GM19463 (cell line): ENCODE results near the gene ITSN2.
"Not testable (repeated sequence)": the region's sequence is repeated elsewhere in the genome, so short reads cannot be mapped to it uniquely, and the experiment has no call there.

ENCODE experiments used
- ATAC-seq: cut with Tn5 transposase; IDR thresholded peaks from one replicate; pipeline ENCODE4 v1.9.1; 2021; ENCODE audit warnings: mild to moderate bottlenecking, moderate library complexity; ENCODE audit not compliant: unreplicated experiment

The ITSN2 gene

GRCh38 chr2:24360050-24360962 lies at the start of gene ITSN2:
Gene ITSN2, minus strand, starts transcription at chr2:24360536. Its CDS starts 32,454 bp downstream, at chr2:24328082.
- peak; percentile 82 for ATAC-seq

GRCh38 chr2:24409171-24409570 lies 48.8 kb upstream of the ITSN2 start:
- no peak for ATAC-seq

DNA sequence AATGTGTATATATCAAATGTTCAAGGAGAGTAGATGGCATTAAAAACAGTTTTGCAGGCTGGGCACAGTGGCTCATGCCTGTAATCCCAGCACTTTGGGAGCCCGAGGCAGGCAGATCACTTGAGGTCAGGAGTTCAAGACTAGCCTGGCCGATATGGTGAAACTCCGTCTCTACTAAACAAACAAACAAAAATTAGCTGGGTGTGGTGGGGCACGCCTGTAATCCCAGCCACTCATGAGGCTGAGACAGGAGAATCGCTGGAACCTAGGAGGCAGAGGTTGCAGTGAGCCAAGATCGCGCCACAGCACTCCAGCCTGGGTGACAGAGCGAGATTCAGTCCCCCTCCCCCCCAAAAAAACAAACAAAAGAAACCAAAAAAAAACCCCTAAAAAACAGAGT lies 48.4 kb upstream of the ITSN2 start:
- ATAC-seq = not testable (repeated sequence)

DNA sequence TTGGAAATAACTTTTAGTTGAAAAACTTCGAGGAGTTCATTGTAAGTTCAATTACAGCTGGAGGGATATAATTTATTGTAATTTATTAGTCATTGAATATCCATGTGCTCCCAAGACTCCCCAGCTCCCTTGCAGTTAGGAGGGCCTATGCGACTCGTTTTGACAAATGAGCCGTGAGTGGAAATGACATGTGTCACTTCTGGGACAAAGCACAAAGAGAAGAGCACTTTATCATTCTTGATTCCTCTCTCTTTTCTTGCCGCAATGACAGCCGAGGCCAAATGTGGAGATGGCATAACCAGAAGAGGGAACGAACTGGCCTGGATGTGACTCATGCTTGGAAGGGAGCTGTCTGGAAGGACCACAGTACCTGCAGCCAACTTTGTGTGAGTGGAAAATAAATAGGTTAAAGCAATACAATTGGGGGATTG lies 44.2 kb upstream of the ITSN2 start:
- ATAC-seq = no peak

GRCh38 chr2:24403832-24404212 lies 43.5 kb upstream of the ITSN2 start:
- no peak for ATAC-seq

DNA sequence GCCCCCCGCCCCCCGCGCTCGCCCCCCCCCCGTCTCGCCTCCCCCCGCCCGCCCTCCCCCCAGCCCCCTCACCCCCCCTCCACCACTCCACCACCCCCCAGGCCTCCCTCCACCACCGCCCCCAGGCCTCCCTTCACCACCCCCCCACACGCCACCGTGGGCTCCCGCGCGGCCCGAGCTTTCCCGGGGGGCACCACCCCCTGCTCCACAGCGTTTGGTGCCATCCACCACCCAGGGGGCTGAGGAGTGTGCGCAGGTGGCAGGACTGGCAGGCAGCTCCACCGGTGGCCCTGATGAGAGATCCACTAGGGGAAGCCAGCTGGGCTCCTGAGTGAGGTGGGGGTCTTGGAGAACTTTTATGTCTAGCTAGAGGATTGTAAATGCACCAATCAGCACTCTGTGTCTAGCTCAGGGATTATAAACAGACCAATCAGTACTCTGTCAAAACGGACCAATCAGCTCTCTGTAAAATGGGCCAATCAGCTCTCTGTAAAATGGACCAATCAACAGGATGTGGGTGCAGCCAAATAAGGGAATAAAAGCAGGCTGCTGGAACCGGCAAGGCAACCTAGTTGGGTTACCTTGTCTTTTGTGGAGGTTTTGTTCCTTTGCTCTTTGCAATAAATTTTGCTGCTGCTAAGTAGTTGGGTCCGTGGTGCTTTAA lies 43.0 kb upstream of the ITSN2 start:
- ATAC-seq = no peak

- ATAC-seq = no peak
Measured at GRCh38 chr2:24402242-24403097, 42.1 kb upstream of the ITSN2 start.

- ATAC-seq = no peak
Measured at GRCh38 chr2:24400207-24400907, 40.0 kb upstream of the ITSN2 start.

- no peak for ATAC-seq
Measured at GRCh38 chr2:24399434-24400206, 39.3 kb upstream of the ITSN2 start.

DNA sequence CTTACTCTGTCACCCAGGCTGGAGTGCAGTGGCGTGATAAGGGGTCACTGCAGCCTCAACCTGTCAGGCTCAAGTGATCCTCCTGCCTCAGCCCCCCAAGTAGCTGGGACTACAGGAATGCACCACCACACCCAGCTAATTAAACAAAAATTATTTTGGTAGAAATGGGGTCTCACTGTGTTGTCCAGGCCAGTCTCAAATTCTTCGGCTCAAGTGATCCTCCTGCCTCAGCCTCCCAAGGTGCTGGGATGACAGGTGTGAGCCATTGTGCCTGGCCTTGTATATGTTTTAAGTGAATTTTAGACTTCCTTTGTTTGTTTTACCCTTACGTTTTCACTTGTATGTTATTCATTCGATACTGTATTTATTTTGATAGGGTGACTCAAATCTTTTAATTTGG lies 34.7 kb upstream of the ITSN2 start:
- no peak for ATAC-seq

- no peak for ATAC-seq
Measured at GRCh38 chr2:24392542-24393059, 32.3 kb upstream of the ITSN2 start.

DNA sequence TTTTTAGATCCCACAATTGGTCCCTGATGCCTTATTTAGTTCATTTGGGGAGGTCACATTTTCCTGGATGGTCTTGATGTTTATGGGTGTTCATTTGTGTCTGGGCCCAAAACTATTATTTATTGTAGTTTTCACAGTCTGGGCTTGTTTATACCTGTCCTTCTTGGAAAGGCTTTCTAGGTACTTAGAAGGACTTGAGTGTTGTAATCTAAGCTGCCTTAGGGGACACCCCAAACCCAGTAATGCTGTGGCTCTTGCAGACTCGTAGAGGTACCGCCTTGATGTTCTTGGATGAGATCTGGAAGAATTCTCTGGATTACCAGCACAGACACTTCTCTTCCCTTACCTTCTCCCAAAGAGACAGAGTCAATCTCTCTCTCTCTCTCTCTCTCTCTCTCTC lies 25.0 kb upstream of the ITSN2 start:
- no peak for ATAC-seq

DNA sequence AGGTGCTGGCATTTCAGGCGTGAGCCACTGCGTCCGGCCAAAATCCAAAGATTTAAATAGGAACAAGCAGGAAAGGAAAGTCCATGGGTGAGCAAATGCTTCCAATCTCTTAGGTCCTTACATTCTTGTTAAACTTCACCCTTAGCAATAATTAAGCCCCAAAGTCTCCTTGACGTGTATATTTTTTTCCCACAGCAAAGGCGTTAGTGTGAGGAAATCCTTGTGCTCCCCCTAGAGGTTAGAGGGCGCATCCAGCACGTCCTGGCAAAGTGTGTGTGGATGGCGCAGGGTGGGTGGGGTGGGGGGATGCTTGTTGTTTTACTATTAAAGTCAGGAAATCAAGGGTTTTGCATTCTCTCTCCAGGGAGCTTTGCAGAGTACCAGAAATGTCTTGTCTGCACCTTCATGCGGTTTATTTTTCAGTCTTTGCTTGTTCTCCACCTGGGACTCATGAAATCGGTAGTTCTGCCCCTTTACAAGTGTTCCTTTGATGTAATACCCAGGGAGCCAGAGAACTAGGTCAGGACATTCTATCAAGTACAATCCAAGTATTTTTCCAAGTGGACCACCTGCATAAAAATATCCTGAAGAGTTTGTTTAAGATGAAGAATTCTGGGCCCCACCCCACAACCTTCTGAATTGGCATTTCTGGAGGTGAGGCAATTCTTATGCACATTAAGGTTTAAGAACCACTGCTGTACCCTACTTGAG lies 22.2 kb upstream of the ITSN2 start:
- ATAC-seq = peak; percentile 63

DNA sequence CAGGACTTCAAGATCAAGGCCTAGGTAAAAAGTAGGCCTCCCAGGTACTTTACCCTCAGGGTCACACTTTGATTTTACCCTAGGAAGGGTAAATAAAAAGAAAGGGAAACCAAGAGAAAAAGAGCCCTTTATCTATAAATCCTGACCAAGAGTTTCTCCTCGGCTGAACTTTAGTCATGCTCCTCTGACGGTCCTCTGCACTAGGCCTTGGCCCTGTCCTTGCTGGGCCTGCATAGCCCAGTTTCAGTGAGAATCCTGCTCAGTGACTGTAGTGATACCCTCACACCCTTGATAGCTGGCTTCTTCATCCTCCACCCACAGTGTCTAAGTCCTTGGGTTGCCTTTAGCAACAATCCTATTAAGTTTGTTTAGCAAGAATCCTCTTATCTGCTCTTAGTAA lies 20.5 kb upstream of the ITSN2 start:
- no peak for ATAC-seq

DNA sequence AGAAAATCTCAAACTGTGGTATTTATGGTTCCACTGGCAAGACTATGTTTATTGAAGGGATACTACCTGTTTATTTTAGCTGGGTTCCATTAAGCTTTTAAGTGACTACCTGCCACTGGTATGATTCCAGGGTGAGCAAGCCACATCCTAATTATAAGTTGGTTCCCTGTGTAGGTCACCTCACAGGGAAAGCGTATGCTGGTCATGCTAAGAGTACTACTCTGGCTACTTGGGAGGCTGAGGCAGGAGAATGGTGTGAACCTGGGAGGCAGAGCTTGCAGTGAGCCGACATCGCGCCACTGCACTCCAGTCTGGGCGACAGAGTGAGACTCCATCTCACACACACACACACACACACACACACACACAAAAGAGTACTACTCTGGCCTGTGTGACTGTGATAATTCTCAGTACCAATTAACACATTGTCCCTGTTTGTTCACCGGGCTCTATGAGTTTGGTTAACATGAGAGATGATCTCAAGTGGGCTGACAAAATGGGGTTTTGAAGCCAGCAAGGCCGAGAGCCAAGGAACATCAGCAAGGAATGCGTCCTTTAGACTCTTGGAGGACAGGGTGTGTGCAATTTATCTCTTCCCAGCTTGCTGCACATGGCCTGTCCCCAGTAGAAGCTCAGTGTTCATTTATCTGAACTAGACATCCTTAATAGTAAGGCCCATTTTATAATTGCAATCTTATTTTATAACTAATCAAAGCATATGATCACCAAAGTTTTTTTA lies 15.2 kb upstream of the ITSN2 start:
- no peak for ATAC-seq

DNA sequence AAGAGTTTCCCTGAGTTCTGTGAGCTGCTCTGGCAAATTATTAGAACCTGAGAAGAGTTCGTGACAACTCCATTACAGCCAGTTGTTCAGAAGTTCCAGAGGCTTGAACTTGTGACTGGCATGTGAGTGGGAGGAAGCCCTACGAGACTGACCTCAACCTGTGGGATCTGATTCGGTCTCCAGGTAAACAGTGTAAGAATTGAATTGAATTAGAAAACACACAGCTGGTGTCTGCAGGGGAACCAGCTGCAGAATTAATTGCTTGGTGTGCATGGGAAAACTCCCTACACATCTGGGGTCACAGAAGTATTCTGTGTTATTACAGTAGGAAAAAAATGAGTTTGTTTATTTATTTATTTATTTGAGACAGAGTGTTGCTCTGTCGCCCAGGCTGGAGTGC lies 14.0 kb upstream of the ITSN2 start:
- ATAC-seq = no peak

DNA sequence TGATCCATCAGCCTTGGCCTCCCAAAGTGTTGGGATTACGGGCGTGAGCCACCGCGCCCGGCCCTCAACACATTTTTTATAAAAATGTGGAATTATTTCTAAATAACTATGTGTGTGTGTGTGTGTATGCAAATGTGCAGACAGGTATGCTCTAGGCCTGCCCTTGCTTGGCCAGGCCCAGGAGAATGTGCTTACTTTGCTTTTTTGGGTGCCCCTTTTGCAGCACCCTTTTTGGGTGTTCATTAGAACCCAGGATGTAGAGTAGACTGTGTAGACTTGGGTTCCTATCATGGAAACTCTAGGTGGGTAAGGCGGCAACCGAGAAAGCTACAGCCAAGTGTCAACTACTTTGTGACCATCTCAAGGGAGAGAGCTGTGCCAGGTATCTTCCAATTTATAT lies 11.7 kb upstream of the ITSN2 start:
- ATAC-seq = no peak

- no peak for ATAC-seq
Measured at GRCh38 chr2:24365826-24366225, 5.5 kb upstream of the ITSN2 start.
